ENCODE measurements around the gene ZNF750.

Gene ZNF750

GRCh38 chr17:82883419-82884031, 43.7 kb upstream of the ZNF750 start:
- H3K27ac ChIP-seq: no peak overlapping the region; the same call in 1 of the 2 replicates
- ChIA-PET CTCF (interaction anchor here (0.6 kb wide), 1 partner anchor 869 kb away, joined by 3 read pairs; no protein-coding TSS in a partner anchor), POLR2A (ENCODE audit: low non-redundant PET) (no interaction called here)
- no peak for DNase-seq (ENCODE audit: low spot score)
- TF ChIP-seq CTCF (conservative IDR thresholded peaks at IDR 0.05; ENCODE audit: low read depth): no peak

GRCh38 chr17:82882715-82883418, 43.0 kb upstream of the ZNF750 start:
- peak overlapping the region; percentile 17; the same call in 1 of the 2 replicates for H3K27ac ChIP-seq
- no peak for DNase-seq (ENCODE audit: low spot score)
- ChIA-PET CTCF (interaction anchor here (0.6 kb wide), 1 partner anchor 868 kb away, joined by 3 read pairs; no protein-coding TSS in a partner anchor), POLR2A (ENCODE audit: low non-redundant PET) (no interaction called here)
- TF ChIP-seq CTCF (conservative IDR thresholded peaks at IDR 0.05; ENCODE audit: low read depth): no peak

- ChIA-PET CTCF (no interaction called here), POLR2A (ENCODE audit: low non-redundant PET) (no interaction called here)
- H3K27ac ChIP-seq: peak overlapping the region; percentile 17; the same call in 1 of the 2 replicates
- no peak for TF ChIP-seq CTCF (conservative IDR thresholded peaks at IDR 0.05; ENCODE audit: low read depth)
- no peak for DNase-seq (ENCODE audit: low spot score)
Observed at GRCh38 chr17:82881900-82882714, 42.3 kb upstream of the ZNF750 start.

DNA sequence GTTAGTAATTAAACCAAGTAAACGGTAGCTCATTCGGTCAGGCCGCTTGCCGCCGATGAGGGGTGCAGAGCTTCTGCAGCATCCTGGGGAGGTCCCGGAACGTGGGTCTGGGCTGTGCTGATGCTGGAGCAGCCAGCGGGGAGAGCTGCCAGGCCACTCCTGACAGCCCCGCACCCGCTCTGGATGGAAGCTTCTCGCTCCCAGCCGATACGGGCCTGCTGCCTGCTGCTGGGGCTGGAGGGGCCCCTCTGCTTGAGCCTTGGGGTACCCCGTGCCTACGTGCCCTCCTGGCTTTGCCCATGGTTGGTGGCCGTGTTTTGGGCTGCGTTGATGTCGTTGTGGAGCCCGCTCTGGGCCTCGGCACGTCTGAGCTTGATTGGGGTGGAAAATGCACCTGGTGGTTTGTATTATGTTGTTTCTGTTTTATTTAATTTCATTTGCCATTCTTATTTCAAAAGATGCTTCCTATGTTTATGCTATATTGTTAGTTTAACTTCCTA, 41.6 kb upstream of the ZNF750 start:
- CTCF ChIA-PET: no interaction called here

DNA sequence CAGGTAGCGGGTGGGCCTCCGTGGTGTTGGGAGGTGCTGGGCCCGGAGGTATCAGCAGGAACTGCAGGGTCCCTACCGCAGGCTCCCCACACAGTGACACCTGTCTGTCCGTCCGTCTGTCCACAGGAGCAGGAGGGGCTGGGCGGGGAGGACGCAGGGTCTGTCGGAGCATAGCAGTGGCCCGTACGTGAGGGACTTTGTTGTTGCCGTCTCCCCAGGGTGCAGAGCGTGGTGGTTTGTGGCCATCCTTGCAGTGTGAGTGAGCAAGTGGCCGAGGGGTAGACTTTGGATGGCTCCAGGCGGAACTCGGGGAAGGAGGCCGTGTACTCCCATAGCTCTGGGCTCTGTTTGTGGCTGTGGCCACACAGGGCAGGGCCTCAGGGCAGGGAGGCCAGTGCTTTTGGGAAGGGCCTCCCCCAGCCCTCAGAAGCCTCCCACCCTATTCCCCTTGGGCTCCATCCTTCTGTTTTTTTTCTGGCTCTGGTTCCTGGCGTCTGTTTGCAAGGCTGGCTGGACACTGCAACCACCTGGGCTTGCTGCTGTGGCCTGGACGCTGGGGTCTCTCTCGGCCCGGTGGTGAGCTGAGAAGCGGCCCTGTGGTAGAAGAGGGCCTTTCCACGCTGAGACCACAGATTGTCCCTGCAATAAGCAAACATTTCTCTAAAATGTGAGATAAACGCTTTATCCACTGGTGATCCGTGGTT, 41.0 kb upstream of the ZNF750 start:
- ChIA-PET POLR2A (ENCODE audit: low non-redundant PET) (no interaction called here), CTCF (no interaction called here)
- no peak for DNase-seq (ENCODE audit: low spot score)
- no peak for TF ChIP-seq CTCF (conservative IDR thresholded peaks at IDR 0.05; ENCODE audit: low read depth)
- peak overlapping the region; percentile 17 for H3K27ac ChIP-seq

More for the DNA sequence above, 41.6 kb upstream of the ZNF750 start:
- TF ChIP-seq CTCF (conservative IDR thresholded peaks at IDR 0.05; ENCODE audit: low read depth): no peak
- no peak for DNase-seq (ENCODE audit: low spot score)
- peak overlapping the region; percentile 17 for H3K27ac ChIP-seq
- POLR2A ChIA-PET (ENCODE audit: low non-redundant PET): no interaction called here

- ChIA-PET POLR2A (ENCODE audit: low non-redundant PET) (no interaction called here), CTCF (no interaction called here)
- TF ChIP-seq CTCF (conservative IDR thresholded peaks at IDR 0.05; ENCODE audit: low read depth): no peak
- no peak for DNase-seq (ENCODE audit: low spot score)
- peak overlapping the region; percentile 12; the same call in 1 of the 2 replicates for H3K27ac ChIP-seq
Observed at GRCh38 chr17:82879241-82879640, 39.4 kb upstream of the ZNF750 start.

All from RWPE1 (cell line).